ENCODE measurements around the gene NFATC2. TPM values are rescaled to one million over a fixed set of nuclear protein-coding genes. Genes with fewer than 3 reads are reported as not detected.

Gene NFATC2
- total and polyA plus RNA-seq, 2 donors: 2.1 to 8.8 TPM

DNA sequence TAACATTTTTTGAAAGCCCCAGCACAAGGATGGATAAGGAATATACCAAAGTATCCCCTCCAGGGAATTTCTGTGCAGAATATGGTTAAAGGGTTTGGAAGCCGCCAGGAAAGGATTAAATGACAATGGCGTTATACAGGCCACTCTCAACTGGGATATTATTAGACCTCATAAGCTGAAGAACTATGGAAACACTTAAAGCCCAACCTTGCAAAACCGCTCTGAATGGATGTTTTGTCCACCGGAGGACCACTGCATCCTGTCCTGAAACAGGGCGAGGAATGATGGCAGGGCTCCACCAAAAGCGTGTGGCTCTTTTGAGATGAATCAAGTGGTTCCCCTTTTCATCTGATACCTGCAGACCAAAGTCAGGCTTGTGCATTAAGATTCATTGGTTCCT lies 32.4 kb downstream of the NFATC2 start:
- H3K36me3 ChIP-seq (ENCODE audit: insufficient read depth): no peaks in the 10 kb centered on the region
- H3K4me1 ChIP-seq (ENCODE audit: insufficient read depth): no peaks in the 10 kb centered on the region
- H3K27ac ChIP-seq (ENCODE audit: low read depth): no peak overlapping the region
- no peak for DNase-seq (ENCODE audit: extremely low spot score)
- H3K4me3 ChIP-seq (ENCODE audit: low read depth, low read length): no peak overlapping the region
- 85% methylated on average over 6 of the region's 6 CpGs for WGBS

DNA sequence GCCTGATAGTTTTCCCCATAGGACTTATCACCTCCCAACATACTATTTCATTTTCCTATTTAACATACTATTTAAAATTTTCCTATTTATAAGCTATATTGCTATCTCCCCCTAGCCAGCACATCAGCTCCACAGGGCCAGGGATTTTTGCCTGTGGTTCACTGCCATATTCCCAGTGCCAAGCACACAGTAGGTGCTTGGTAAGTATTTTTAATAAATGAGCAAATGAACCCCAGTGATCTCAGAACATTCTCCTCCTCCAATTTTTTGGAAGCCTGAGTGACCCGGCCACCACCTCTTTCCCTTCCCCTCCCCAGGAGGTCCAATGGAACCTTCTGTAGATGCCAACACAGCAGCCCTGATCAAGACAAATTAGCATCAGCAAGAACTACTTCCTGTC lies 33.3 kb downstream of the NFATC2 start:
- H3K36me3 ChIP-seq (ENCODE audit: insufficient read depth): no peaks in the 10 kb centered on the region
- H3K4me1 ChIP-seq (ENCODE audit: insufficient read depth): no peaks in the 10 kb centered on the region
- no peak for DNase-seq (ENCODE audit: extremely low spot score)
- no peak overlapping the region for H3K4me3 ChIP-seq (ENCODE audit: low read depth, low read length)
- WGBS: 98% methylated on average over 1 of the region's 1 CpG
- H3K27ac ChIP-seq (ENCODE audit: low read depth): no peak overlapping the region

DNA sequence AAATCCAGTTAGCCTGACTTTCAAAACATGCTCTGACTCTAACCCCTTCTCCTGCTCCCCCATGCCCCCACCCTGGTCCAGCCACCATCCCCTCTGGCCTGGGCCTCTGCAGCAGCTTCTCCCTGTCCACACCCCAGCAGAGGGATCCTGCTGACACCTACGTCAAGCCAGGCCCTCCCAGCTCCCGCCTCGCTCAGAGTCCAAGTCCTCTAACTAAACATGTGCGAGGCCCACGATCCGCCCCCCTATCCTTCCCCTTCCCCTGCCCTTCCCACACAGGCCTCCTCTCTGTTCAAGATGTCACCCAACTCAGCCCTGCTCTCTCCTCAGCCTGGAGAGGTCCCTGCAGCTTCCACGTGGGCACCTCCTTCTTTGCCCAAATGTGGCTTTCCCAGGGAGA lies 33.7 kb downstream of the NFATC2 start:
- H3K4me3 ChIP-seq (ENCODE audit: low read depth, low read length): no peak overlapping the region
- DNase-seq (ENCODE audit: extremely low spot score): no peak
- H3K4me1 ChIP-seq (ENCODE audit: insufficient read depth): no peaks in the 10 kb centered on the region
- H3K27ac ChIP-seq (ENCODE audit: low read depth): no peak overlapping the region
- H3K36me3 ChIP-seq (ENCODE audit: insufficient read depth): no peaks in the 10 kb centered on the region
- 90% methylated on average over 7 of the region's 7 CpGs for WGBS

DNA sequence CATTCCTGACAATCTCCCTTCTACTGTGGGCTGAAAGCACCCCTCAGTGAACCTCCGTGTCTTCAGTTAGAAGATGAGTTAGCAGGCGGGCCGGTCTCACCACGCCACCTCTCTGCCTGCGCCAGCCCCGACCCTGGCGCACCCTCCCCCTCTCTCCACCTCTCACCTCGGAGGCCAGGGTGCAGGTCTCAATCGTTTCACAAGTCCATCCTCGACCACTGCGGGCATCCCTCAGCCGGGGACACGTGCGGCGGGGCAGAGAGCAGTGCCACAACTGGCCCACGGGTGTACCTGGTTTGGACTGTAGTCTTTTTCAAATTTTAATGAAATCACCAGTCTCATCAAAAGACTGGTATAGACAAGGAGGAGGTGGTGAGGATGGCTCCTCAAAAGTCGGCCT lies 34.4 kb downstream of the NFATC2 start:
- WGBS: 96% methylated on average over 17 of the region's 17 CpGs
- Histone ChIP-seq H3K27ac (ENCODE audit: low read depth) (no peak overlapping the region), H3K4me1 (ENCODE audit: insufficient read depth) (no peaks in the 10 kb centered on the region), H3K36me3 (ENCODE audit: insufficient read depth) (no peaks in the 10 kb centered on the region), H3K4me3 (ENCODE audit: low read depth, low read length) (no peak overlapping the region)
- DNase-seq (ENCODE audit: extremely low spot score): no peak

DNA sequence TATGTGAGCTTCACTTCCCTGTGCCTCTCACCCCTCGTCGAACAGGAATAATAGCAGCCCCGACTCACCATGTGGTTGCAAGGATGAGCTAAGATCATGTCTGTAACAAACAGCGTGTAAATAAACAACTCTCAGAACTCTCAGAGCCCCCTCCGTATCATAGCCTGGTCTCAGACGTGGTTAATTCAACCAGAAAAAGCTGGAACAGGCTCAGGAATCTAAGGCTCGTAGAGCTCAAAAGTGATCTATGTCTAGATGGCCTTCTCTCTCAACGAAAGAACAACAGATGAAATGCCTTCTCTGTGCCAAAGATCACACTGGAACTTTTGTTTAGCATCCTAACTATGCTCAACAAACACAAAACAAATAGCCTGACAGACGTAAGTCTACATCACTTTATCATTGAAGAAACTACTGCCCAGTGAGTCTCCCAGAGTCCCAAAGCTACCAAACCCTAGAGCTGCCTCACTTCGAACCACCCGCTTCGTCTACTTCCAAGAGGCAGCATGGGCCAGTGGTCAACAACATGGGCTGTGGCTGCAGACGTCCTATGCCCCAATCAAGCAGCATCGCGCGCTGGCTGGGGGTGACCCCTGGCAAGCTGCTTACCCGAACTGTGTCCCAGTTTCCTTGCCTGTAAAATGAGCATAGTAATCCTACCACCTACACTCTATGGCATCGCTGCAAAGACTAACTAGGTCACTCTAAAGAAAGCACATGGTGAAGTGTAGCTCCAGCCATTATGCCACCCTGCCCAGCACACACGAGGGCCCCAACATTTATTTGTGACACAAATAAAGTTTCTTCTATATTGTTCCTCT lies 35.1 kb downstream of the NFATC2 start:
- no peaks in the 10 kb centered on the region for H3K4me1 ChIP-seq (ENCODE audit: insufficient read depth)
- no peaks in the 10 kb centered on the region for H3K36me3 ChIP-seq (ENCODE audit: insufficient read depth)
- no peak overlapping the region for H3K27ac ChIP-seq (ENCODE audit: low read depth)
- 64% methylated on average over 19 of the region's 19 CpGs for WGBS
- DNase-seq (ENCODE audit: extremely low spot score): no peak
- no peak overlapping the region for H3K4me3 ChIP-seq (ENCODE audit: low read depth, low read length)

DNA sequence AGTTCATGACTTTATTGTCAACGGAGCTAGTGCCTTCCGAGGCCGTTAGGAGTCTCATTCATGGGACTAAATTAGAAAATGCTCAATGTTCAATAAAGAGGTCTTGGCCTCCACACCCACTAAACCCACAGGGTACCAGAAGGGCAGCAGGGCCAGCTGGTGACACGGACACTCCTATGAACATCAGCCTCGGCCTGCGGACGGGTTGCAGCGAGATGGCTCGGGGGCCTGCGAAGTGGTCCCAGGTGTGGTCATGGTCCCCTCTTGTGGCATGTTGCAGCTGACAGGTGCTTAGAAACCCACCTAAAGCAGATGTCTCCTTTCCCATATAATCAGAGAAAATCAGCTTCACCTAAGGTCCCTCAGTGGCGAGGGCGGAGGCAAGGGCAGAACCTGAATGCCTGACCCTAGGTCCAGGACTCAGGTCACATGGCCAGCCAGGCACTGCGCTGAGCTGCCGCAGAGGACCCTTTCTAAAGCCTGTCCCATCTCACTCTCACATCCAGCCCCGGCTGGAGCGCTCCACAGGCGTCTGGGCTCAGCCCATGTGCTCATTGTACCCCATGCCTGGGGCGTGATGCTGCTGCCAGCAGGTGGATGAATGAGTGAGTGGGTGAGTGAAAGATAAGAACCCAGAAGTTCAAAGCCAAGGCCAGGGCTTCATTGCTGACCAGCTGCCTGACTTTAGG lies 35.8 kb downstream of the NFATC2 start:
- H3K4me3 ChIP-seq (ENCODE audit: low read depth, low read length): no peak overlapping the region
- no peak overlapping the region for H3K27ac ChIP-seq (ENCODE audit: low read depth)
- 95% methylated on average over 18 of the region's 18 CpGs for WGBS
- no peaks in the 10 kb centered on the region for H3K4me1 ChIP-seq (ENCODE audit: insufficient read depth)
- no peaks in the 10 kb centered on the region for H3K36me3 ChIP-seq (ENCODE audit: insufficient read depth)
- no peak for DNase-seq (ENCODE audit: extremely low spot score)

DNA sequence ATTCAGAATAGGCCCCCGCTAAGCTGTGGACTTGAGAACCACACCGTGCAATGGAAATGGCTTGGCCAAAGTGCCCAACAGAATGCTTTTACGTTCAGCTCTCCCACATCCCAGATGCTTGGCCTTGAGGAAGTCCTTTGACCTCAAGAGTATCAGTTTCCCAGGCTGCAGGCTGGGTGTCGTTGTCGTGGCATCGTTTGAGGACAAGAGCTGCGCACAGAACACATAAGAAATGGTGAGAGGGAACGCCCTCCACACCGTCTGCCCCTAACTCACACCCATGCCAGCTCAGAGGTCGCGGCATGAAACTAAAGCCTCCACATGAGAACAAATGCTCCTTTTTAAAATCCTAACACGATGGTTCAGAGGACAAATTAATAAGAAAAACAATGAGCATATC lies 37.0 kb downstream of the NFATC2 start:
- no peak for DNase-seq (ENCODE audit: extremely low spot score)
- no peak overlapping the region for H3K27ac ChIP-seq (ENCODE audit: low read depth)
- 92% methylated on average over 12 of the region's 12 CpGs for WGBS

DNA sequence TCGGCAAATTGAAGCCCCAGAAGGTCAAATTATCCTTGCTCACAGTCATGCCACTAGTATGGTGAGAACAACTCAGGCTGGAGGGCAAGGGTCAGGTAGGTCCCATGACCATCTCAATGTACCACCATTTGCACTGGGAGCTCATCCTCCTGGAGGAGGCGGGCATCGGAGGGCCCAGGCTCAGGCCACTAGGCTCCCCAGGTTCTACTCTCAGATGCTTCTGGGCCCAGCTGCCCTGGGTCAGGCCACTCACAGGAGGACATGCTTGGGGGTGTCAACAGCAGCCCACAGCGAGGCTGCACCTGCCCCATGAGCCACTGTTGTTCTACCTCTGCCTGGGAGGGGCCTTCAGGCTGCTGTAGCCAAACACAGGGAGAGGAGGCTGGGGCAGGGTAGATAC lies 39.1 kb downstream of the NFATC2 start:
- Histone ChIP-seq H3K27ac (ENCODE audit: low read depth) (no peak overlapping the region), H3K4me1 (ENCODE audit: insufficient read depth) (no peaks in the 10 kb centered on the region), H3K4me3 (ENCODE audit: low read depth, low read length) (no peak overlapping the region), H3K36me3 (ENCODE audit: insufficient read depth) (no peaks in the 10 kb centered on the region)
- DNase-seq (ENCODE audit: extremely low spot score): no peak
- 97% methylated on average over 4 of the region's 4 CpGs for WGBS

More for the DNA sequence above, 37.0 kb downstream of the NFATC2 start:
- Histone ChIP-seq H3K36me3 (ENCODE audit: insufficient read depth) (no peaks in the 10 kb centered on the region), H3K4me3 (ENCODE audit: low read depth, low read length) (no peak overlapping the region), H3K4me1 (ENCODE audit: insufficient read depth) (no peaks in the 10 kb centered on the region)

DNA sequence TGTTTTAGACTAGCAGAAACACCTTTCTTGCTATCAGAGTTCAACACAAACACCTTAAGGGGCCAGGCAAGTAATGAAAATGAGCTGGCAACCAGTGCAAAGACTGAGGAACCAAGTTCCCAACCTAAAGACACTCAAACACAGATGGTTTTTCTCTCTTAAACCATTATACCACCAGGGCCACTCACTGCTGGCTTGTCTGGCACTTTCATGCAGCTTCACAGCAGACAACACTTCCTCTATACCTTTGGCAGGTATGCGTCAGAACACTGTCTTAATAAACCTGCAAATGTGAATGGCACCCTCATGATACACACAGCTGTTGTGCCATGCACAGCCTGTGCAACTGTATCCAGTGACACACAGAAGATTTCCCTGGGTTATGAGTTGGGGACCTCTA lies 41.6 kb downstream of the NFATC2 start:
- no peaks in the 10 kb centered on the region for H3K4me1 ChIP-seq (ENCODE audit: insufficient read depth)
- 88% methylated on average over 1 of the region's 1 CpG for WGBS
- H3K27ac ChIP-seq (ENCODE audit: low read depth): no peak overlapping the region
- no peaks in the 10 kb centered on the region for H3K36me3 ChIP-seq (ENCODE audit: insufficient read depth)
- DNase-seq (ENCODE audit: extremely low spot score): no peak
- no peak overlapping the region for H3K4me3 ChIP-seq (ENCODE audit: low read depth, low read length)

DNA sequence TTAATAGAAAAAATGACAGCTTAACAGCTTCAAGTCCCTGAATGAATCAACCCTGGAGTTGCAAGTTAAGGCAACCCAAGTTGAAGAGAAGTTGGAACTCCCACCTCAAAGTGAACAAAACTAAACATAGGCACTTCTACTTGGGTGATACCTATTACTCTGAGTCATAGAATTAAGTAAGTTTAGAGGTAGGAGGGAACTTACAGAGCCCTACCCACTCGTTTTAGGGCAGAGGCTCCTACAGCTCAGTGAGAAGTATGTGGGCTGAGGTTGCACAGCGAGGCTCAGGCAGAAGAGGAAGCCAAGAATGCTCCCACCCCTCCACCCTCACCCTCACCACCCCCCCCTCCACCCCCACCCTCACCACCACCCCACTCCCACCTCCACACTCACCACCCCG lies 42.2 kb downstream of the NFATC2 start:
- H3K4me1 ChIP-seq (ENCODE audit: insufficient read depth): no peaks in the 10 kb centered on the region
- no peak overlapping the region for H3K4me3 ChIP-seq (ENCODE audit: low read depth, low read length)
- H3K36me3 ChIP-seq (ENCODE audit: insufficient read depth): no peaks in the 10 kb centered on the region
- 68% methylated on average over 2 of the region's 3 CpGs for WGBS
- H3K27ac ChIP-seq (ENCODE audit: low read depth): no peak overlapping the region
- DNase-seq (ENCODE audit: extremely low spot score): no peak

DNA sequence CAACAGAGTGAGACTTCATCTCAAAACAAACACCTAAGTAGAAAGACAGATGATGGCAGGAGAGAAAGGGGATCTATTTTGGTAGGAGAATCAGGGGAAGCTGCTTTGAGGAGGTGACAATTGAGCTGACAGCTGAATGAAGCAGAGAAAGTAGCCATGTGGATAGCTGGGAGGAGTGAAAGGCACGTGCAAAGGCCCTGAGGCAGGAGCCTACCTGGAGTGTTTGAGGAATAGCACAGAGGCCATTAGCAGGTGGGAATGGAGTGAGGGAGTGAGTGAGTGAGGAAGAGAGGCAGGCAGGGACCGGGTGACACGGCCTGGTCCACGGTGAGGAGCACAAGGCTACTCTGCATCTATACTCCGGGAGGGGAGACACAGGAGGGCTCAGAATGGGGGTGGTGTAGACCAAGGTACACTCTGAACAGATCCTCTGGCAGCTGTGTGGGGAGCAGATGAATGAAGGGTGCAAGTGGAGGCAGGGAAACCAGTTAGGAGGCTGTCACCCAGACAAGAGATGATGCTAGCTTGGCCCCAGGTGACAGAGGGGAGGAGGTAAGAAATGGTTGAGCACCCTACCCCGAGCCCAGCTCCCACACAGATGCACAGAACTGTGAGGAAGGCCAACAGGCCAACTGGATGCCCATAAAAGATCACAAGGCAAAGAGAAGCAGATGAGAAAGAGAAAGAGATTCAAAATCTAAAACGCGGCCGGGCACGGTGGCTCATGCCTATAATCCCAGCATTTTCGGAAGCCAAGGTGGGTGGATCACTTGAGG lies 43.6 kb downstream of the NFATC2 start:
- Histone ChIP-seq H3K4me3 (ENCODE audit: low read depth, low read length) (no peak overlapping the region), H3K4me1 (ENCODE audit: insufficient read depth) (peaks cover 1% of the 10 kb centered on the region), H3K36me3 (ENCODE audit: insufficient read depth) (no peaks in the 10 kb centered on the region), H3K27ac (ENCODE audit: low read depth) (no peak overlapping the region)
- no peak for DNase-seq (ENCODE audit: extremely low spot score)
- 96% methylated on average over 11 of the region's 11 CpGs for WGBS

DNA sequence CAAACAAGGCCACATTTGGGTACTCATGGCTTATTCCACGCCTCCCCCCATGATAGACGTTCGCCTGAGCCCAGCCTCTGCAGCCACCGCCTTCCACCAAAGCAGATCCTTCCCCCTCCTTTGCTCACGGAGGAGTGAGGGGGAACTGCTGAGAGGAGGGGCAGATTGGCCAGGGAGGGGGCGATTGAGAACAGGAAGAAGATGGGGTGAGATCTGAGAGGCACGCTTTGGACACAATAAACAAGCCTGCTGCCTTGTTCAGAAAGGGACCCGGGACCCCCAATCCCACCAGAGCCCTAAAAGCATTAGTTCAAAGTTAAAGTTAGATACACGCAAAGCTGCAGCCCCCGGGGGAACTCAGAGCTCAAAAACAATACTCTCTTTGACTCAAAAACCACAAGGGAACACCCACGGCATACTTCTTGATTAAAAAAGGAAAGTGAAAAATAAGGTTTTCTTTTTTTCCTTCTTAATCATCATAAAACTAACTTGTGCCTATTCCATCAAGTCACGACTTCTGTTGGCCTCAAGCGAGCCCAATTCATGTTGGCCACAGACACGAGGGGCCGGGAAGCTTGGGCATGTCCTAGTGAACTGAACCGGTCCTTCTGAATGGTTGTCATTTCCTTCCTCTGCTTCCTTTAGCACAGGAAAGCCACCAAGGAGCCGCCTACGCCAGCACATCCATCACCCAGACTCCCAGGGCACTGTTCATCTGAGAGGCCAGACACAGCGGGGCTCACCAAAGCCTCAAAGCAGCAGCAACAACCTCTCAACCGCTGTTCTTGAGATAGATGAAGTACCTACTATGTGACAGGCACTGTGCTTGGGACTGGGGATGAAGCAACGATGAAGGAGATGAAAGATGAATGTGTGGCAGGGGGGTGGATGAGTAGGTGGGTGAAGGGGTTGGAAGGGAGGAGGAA lies 44.7 kb downstream of the NFATC2 start:
- Histone ChIP-seq H3K27ac (ENCODE audit: low read depth) (no peak overlapping the region), H3K36me3 (ENCODE audit: insufficient read depth) (no peaks in the 10 kb centered on the region), H3K4me1 (ENCODE audit: insufficient read depth) (peaks cover 1% of the 10 kb centered on the region), H3K4me3 (ENCODE audit: low read depth, low read length) (no peak overlapping the region)
- no peak for DNase-seq (ENCODE audit: extremely low spot score)
- WGBS: 69% methylated on average over 21 of the region's 21 CpGs

DNA sequence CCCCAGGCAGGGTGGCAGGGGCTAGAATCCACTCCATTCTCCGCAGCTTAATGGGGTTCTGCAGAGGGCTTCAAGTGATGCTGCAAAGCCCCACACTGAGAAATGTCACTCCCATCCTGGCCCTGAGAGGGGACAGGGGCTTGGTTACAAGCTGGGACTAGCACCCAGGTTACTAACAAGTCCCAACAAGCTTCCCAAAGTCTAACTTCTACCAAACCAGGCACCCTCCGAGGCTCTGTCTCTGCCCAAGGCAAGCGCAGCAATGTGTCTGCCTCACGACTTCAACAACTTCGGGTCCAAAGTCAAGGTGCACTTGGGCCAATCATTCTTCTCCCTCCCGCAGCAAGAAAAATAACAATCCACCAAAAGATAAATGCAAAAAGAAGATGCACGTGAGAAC lies 45.6 kb downstream of the NFATC2 start:
- Histone ChIP-seq H3K4me3 (ENCODE audit: low read depth, low read length) (no peak overlapping the region), H3K4me1 (ENCODE audit: insufficient read depth) (peaks cover 1% of the 10 kb centered on the region), H3K36me3 (ENCODE audit: insufficient read depth) (no peaks in the 10 kb centered on the region), H3K27ac (ENCODE audit: low read depth) (no peak overlapping the region)
- 92% methylated on average over 7 of the region's 7 CpGs for WGBS
- DNase-seq (ENCODE audit: extremely low spot score): no peak
